ENCODE results near the gene MNAT1. TPM values are rescaled to one million over a fixed set of nuclear protein-coding genes. Genes with fewer than 3 reads are reported as not detected.

The MNAT1 gene
- total and polyA plus RNA-seq, 2 experiments from 2014 or later, result 34.4 to 60.9 TPM

- no peaks in the 10 kb centered on the region for H3K4me1 ChIP-seq (ENCODE audit: insufficient read depth)
- no peak for TF ChIP-seq EZH2 (IDR thresholded peaks at IDR 0.05; ENCODE audit: borderline replicate concordance)
- no peak for TF ChIP-seq CTCF (IDR thresholded peaks at IDR 0.05; ENCODE audit: poor library complexity)
- TF ChIP-seq EZH2phosphoT487 (IDR thresholded peaks at IDR 0.05; ENCODE audit: low read depth, severe bottlenecking, unreplicated experiment), result no peak
- H2AFZ ChIP-seq, result no peak overlapping the region
- no peak overlapping the region for H3K4me3 ChIP-seq
- H3K4me2 ChIP-seq, result no peak overlapping the region
- H3K27ac ChIP-seq, result no peak overlapping the region
- WGBS (ENCODE audit: low lambda C conversion rate, missing lambda C conversion rate), result 100% methylated on average over 1 of the region's 1 CpG
- no peaks in the 10 kb centered on the region for H4K20me1 ChIP-seq (ENCODE audit: insufficient read depth, poor library complexity, severe bottlenecking)
- no peaks in the 10 kb centered on the region for H3K27me3 ChIP-seq
- peaks cover 3% of the 10 kb centered on the region for H3K79me2 ChIP-seq
- no peak for DNase-seq (ENCODE audit: low spot score)
- no peaks in the 10 kb centered on the region for H3K36me3 ChIP-seq (replicated peaks; ENCODE audit: insufficient read depth, low read depth)
- H3K9me2 ChIP-seq (replicated peaks; ENCODE audit: insufficient read depth), result no peaks in the 10 kb centered on the region
- H3K9me3 ChIP-seq (ENCODE audit: low read depth), result peaks cover 19% of the 10 kb centered on the region
These were observed 222.1 kb downstream of the MNAT1 start for GRCh38 chr14:60956632-60957031.

- no peak for DNase-seq (ENCODE audit: low spot score)
These were observed 223.6 kb downstream of the MNAT1 start for GRCh38 chr14:60958146-60958545.

GRCh38 chr14:60963761-60964160 lies 229.2 kb downstream of the MNAT1 start:
- WGBS (ENCODE audit: low lambda C conversion rate, missing lambda C conversion rate), result 44% methylated on average over 2 of the region's 2 CpGs
- no peak overlapping the region for H3K27ac ChIP-seq
- no peak for DNase-seq (ENCODE audit: low spot score)
- no peaks in the 10 kb centered on the region for H3K27me3 ChIP-seq
- TF ChIP-seq EZH2phosphoT487 (IDR thresholded peaks at IDR 0.05; ENCODE audit: low read depth, severe bottlenecking, unreplicated experiment), result no peak
- H3K4me3 ChIP-seq, result no peak overlapping the region
- H3K4me2 ChIP-seq, result no peak overlapping the region
- no peaks in the 10 kb centered on the region for H4K20me1 ChIP-seq (ENCODE audit: insufficient read depth, poor library complexity, severe bottlenecking)
- H2AFZ ChIP-seq, result no peak overlapping the region
- H3K9me2 ChIP-seq (replicated peaks; ENCODE audit: insufficient read depth), result no peaks in the 10 kb centered on the region
- H3K4me1 ChIP-seq (ENCODE audit: insufficient read depth), result peaks cover 6% of the 10 kb centered on the region
- peaks cover 4% of the 10 kb centered on the region for H3K79me2 ChIP-seq
- H3K36me3 ChIP-seq (replicated peaks; ENCODE audit: insufficient read depth, low read depth), result no peaks in the 10 kb centered on the region
- H3K9me3 ChIP-seq (ENCODE audit: low read depth), result no peaks in the 10 kb centered on the region

More at GRCh38 chr14:60958146-60958545, 223.6 kb downstream of the MNAT1 start:
- H3K4me2 ChIP-seq, result no peak overlapping the region
- H3K4me1 ChIP-seq (ENCODE audit: insufficient read depth), result no peaks in the 10 kb centered on the region
- H3K79me2 ChIP-seq, result peaks cover 3% of the 10 kb centered on the region
- no peak overlapping the region for H3K4me3 ChIP-seq
- H3K27ac ChIP-seq, result no peak overlapping the region
- H3K27me3 ChIP-seq, result no peaks in the 10 kb centered on the region
- TF ChIP-seq EZH2phosphoT487 (IDR thresholded peaks at IDR 0.05; ENCODE audit: low read depth, severe bottlenecking, unreplicated experiment) (no peak), CTCF (IDR thresholded peaks at IDR 0.05; ENCODE audit: poor library complexity) (no peak), EZH2 (IDR thresholded peaks at IDR 0.05; ENCODE audit: borderline replicate concordance) (no peak)
- no peak overlapping the region for H2AFZ ChIP-seq
- H4K20me1 ChIP-seq (ENCODE audit: insufficient read depth, poor library complexity, severe bottlenecking), result no peaks in the 10 kb centered on the region
- no peaks in the 10 kb centered on the region for H3K9me2 ChIP-seq (replicated peaks; ENCODE audit: insufficient read depth)
- H3K9me3 ChIP-seq (ENCODE audit: low read depth), result peaks cover 19% of the 10 kb centered on the region
- no peaks in the 10 kb centered on the region for H3K36me3 ChIP-seq (replicated peaks; ENCODE audit: insufficient read depth, low read depth)

- peaks cover 4% of the 10 kb centered on the region for H3K79me2 ChIP-seq
- H3K4me2 ChIP-seq, result no peak overlapping the region
- no peak overlapping the region for H3K27ac ChIP-seq
- no peak for TF ChIP-seq EZH2 (IDR thresholded peaks at IDR 0.05; ENCODE audit: borderline replicate concordance)
- H3K27me3 ChIP-seq, result no peaks in the 10 kb centered on the region
- no peaks in the 10 kb centered on the region for H3K9me2 ChIP-seq (replicated peaks; ENCODE audit: insufficient read depth)
- H3K4me3 ChIP-seq, result no peak overlapping the region
- no peaks in the 10 kb centered on the region for H3K36me3 ChIP-seq (replicated peaks; ENCODE audit: insufficient read depth, low read depth)
- DNase-seq (ENCODE audit: low spot score), result no peak
- H2AFZ ChIP-seq, result no peak overlapping the region
- H3K4me1 ChIP-seq (ENCODE audit: insufficient read depth), result peaks cover 8% of the 10 kb centered on the region
- no peaks in the 10 kb centered on the region for H4K20me1 ChIP-seq (ENCODE audit: insufficient read depth, poor library complexity, severe bottlenecking)
- WGBS (ENCODE audit: low lambda C conversion rate, missing lambda C conversion rate), result 23% methylated on average over 2 of the region's 2 CpGs
- no peaks in the 10 kb centered on the region for H3K9me3 ChIP-seq (ENCODE audit: low read depth)
These were observed 230.3 kb downstream of the MNAT1 start for GRCh38 chr14:60964904-60965303.

Data from hepatocyte (in vitro differentiated cells).